ENCODE measurements around the gene DIRAS2. TPM values are rescaled to one million over a fixed set of nuclear protein-coding genes. Genes with fewer than 3 reads are reported as not detected.

The DIRAS2 gene, protein sequence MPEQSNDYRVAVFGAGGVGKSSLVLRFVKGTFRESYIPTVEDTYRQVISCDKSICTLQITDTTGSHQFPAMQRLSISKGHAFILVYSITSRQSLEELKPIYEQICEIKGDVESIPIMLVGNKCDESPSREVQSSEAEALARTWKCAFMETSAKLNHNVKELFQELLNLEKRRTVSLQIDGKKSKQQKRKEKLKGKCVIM
- 39.4 and 76.1 TPM in 2 replicates for polyA plus RNA-seq

DNA sequence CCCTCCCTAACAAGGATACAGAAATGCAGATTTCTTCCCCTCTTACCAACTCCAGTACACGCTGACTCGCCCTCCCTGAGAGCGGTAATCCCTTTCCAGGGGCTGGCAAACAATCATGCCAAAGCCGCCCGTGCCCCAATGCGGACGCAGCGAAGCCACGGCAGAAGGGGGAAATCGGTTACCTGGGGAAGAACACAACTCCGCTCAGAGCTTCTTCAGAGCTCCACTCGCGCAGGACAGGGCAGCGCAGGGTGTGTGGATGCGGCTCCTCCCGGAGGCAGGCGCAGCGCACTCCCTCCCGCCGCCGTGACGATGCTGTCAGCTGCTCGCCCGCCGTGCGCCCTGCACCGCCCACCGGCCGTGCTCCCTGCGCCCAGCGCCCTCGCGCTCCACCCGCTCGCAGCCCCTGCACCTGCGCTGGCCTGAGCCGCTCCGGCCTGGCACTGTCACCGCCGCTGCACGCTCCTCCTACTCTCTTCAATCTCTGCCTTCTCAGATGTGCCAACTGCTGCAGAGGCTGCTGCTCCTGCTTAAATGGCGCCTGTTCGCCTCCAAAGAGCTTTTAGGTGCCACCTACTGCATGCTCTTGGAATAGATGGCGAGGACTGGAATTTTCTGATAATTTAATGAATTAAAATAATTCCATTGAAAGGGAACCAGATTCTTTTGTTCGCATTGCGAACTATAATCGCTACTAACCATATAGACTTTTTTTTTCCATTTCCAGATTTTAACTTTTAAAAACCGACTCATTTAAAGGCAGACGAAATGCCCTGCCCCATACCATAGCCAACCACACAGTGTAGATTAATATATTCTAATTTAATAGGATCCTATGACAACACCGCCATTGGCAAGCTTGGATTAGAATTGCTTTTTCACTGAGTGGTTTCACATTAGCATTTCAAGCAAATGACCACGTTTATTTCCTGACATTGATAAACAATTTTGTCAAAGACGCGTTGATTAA is at the start of gene DIRAS2:
Gene DIRAS2, minus strand, starts transcription at position 255 of the 970 bp plus-strand sequence. CDS start 28,997 bp downstream, outside the sequence.

Other genes starting within 250 kb of the DIRAS2 start
- gene SYK, start 159.0 kb upstream of the DIRAS2 start, polyA plus RNA-seq = not detected in 2 replicates